ENCODE results near the gene LSG1.

DNA sequence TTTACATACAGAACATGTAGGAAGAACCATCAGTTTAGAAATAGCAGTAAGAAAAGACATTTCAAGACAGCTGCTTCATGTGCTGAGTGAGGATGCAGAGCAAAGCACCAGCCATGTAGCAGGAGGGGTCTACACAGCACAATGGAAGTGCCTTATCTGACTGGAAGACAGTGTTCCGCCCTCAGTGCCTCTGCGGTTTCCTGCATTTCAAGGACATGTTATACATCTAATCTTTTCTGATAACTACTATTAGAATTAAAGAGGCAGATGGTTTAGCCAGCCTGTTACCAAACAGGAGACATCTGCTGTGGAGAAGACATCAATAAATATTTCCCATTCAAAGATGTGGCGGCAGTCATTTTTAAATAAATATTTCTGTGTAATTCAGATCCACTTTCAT, 10.6 kb downstream of the LSG1 start:
- TF ChIP-seq U2AF2 (optimal IDR thresholded peaks at IDR 0.05; ENCODE audit: low read depth, low read length): no peak
- TF ChIP-seq SMARCE1 (IDR thresholded peaks at IDR 0.05): no peak
- TF ChIP-seq CHD4 (IDR thresholded peaks at IDR 0.05; ENCODE audit: insufficient read depth, insufficient replicate concordance, low read depth, low read length, poor library complexity, severe bottlenecking): no peak
- TF ChIP-seq, protein P1, sequence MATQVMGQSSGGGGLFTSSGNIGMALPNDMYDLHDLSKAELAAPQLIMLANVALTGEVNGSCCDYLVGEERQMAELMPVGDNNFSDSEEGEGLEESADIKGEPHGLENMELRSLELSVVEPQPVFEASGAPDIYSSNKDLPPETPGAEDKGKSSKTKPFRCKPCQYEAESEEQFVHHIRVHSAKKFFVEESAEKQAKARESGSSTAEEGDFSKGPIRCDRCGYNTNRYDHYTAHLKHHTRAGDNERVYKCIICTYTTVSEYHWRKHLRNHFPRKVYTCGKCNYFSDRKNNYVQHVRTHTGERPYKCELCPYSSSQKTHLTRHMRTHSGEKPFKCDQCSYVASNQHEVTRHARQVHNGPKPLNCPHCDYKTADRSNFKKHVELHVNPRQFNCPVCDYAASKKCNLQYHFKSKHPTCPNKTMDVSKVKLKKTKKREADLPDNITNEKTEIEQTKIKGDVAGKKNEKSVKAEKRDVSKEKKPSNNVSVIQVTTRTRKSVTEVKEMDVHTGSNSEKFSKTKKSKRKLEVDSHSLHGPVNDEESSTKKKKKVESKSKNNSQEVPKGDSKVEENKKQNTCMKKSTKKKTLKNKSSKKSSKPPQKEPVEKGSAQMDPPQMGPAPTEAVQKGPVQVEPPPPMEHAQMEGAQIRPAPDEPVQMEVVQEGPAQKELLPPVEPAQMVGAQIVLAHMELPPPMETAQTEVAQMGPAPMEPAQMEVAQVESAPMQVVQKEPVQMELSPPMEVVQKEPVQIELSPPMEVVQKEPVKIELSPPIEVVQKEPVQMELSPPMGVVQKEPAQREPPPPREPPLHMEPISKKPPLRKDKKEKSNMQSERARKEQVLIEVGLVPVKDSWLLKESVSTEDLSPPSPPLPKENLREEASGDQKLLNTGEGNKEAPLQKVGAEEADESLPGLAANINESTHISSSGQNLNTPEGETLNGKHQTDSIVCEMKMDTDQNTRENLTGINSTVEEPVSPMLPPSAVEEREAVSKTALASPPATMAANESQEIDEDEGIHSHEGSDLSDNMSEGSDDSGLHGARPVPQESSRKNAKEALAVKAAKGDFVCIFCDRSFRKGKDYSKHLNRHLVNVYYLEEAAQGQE (IDR thresholded peaks at IDR 0.05; ENCODE audit: borderline replicate concordance): no peak
- TF ChIP-seq, protein P1 (CRISPR knock-in tag; IDR thresholded peaks at IDR 0.05; ENCODE audit: low read depth): no peak

Data from K562 (cell line).